HUES6 (cell line): ENCODE measurements around the gene DNAJC6.
A peak's percentile ranks its signal among the peaks of the same experiment; 100 is the strongest.
"Not testable (repeated sequence)": the region's sequence is repeated elsewhere in the genome, so short reads cannot be mapped to it uniquely, and the experiment has no call there.

Source experiments
- H3K27ac ChIP-seq: 2 replicates; pipeline ENCODE4 v1.7.0; 2013; ENCODE audit warnings: low read depth, mild to moderate bottlenecking, low read length, inconsistent platforms
- H3K27me3 ChIP-seq: 2 replicates; pipeline ENCODE4 v1.6.1; 2013; ENCODE audit warnings: low read length; ENCODE audit not compliant: control insufficient read depth, insufficient read depth
- H3K36me3 ChIP-seq: 2 replicates; pipeline ENCODE4 v1.6.1; 2013; ENCODE audit warnings: low read length; ENCODE audit not compliant: control insufficient read depth, insufficient read depth
- H3K4me1 ChIP-seq: 2 replicates; pipeline ENCODE4 v1.6.1; 2013; ENCODE audit warnings: low read length; ENCODE audit not compliant: control insufficient read depth, insufficient read depth
- H3K4me3 ChIP-seq: 2 replicates; pipeline ENCODE4 v1.5.1; 2013; ENCODE audit warnings: low read depth, low read length
- H3K9ac ChIP-seq: one replicate; pipeline ENCODE4 v1.6.1; 2013; ENCODE audit warnings: mild to moderate bottlenecking, low read length
- H3K9me3 ChIP-seq: 2 replicates; pipeline ENCODE4 v1.6.1; 2013; ENCODE audit warnings: low read depth, low read length; ENCODE audit not compliant: control insufficient read depth, insufficient read depth

DNAJC6 gene

GRCh38 chr1:65269612-65270011 lies 39.7 kb upstream of the DNAJC6 start:
- Histone ChIP-seq H3K9ac (no peak overlapping the region), H3K9me3 (no peaks in the 10 kb centered on the region), H3K4me1 (peaks cover 9% of the 10 kb centered on the region), H3K36me3 (no peaks in the 10 kb centered on the region), H3K27ac (no peak overlapping the region), H3K27me3 (peaks cover 7% of the 10 kb centered on the region), H3K4me3 (no peak overlapping the region)

GRCh38 chr1:65276197-65276939 lies 33.0 kb upstream of the DNAJC6 start:
- peaks cover 6% of the 10 kb centered on the region; the same call in 1 of the 2 replicates for H3K27me3 ChIP-seq
- H3K4me3 ChIP-seq, result no peak overlapping the region
- H3K9ac ChIP-seq, result no peak overlapping the region
- no peaks in the 10 kb centered on the region for H3K36me3 ChIP-seq
- H3K4me1 ChIP-seq, result peaks cover 32% of the 10 kb centered on the region
- no peaks in the 10 kb centered on the region for H3K9me3 ChIP-seq
- H3K27ac ChIP-seq, result no peak overlapping the region

GRCh38 chr1:65277605-65278347 lies 31.6 kb upstream of the DNAJC6 start:
- peaks cover 32% of the 10 kb centered on the region for H3K4me1 ChIP-seq
- peaks cover 6% of the 10 kb centered on the region; the same call in 1 of the 2 replicates for H3K27me3 ChIP-seq
- no peak overlapping the region for H3K27ac ChIP-seq
- H3K4me3 ChIP-seq, result peak overlapping the region; percentile 47; the same call in 1 of the 2 replicates
- H3K9me3 ChIP-seq, result no peaks in the 10 kb centered on the region
- H3K36me3 ChIP-seq, result no peaks in the 10 kb centered on the region
- no peak overlapping the region for H3K9ac ChIP-seq

- H3K4me3 ChIP-seq, result peak overlapping the region; percentile 47
- H3K9ac ChIP-seq, result peak overlapping the region; percentile 21
- H3K36me3 ChIP-seq, result no peaks in the 10 kb centered on the region
- H3K4me1 ChIP-seq, result peaks cover 32% of the 10 kb centered on the region
- peaks cover 6% of the 10 kb centered on the region; the same call in 1 of the 2 replicates for H3K27me3 ChIP-seq
- no peak overlapping the region for H3K27ac ChIP-seq
- H3K9me3 ChIP-seq, result no peaks in the 10 kb centered on the region
Measured at GRCh38 chr1:65278376-65279069, 30.8 kb upstream of the DNAJC6 start.

GRCh38 chr1:65279070-65279779 lies 30.1 kb upstream of the DNAJC6 start:
- Histone ChIP-seq H3K9ac (peak overlapping the region; percentile 21), H3K4me1 (peaks cover 32% of the 10 kb centered on the region), H3K36me3 (no peaks in the 10 kb centered on the region), H3K27ac (no peak overlapping the region), H3K9me3 (no peaks in the 10 kb centered on the region), H3K27me3 (peaks cover 6% of the 10 kb centered on the region; the same call in 1 of the 2 replicates), H3K4me3 (peak overlapping the region; percentile 47)

GRCh38 chr1:65281846-65282245 lies 27.5 kb upstream of the DNAJC6 start:
- Histone ChIP-seq H3K36me3 (no peaks in the 10 kb centered on the region), H3K9ac (no peak overlapping the region), H3K4me3 (no peak overlapping the region), H3K27me3 (peaks cover 6% of the 10 kb centered on the region; the same call in 1 of the 2 replicates), H3K9me3 (no peaks in the 10 kb centered on the region), H3K4me1 (peaks cover 27% of the 10 kb centered on the region), H3K27ac (no peak overlapping the region)

- no peaks in the 10 kb centered on the region for H3K9me3 ChIP-seq
- peaks cover 5% of the 10 kb centered on the region for H3K4me1 ChIP-seq
- H3K27me3 ChIP-seq, result no peaks in the 10 kb centered on the region
- no peaks in the 10 kb centered on the region for H3K36me3 ChIP-seq
- no peak overlapping the region for H3K9ac ChIP-seq
- H3K4me3 ChIP-seq, result no peak overlapping the region
- H3K27ac ChIP-seq, result no peak overlapping the region
Measured at GRCh38 chr1:65284229-65284628, 25.1 kb upstream of the DNAJC6 start.

GRCh38 chr1:65289449-65289848 lies 19.9 kb upstream of the DNAJC6 start:
- Histone ChIP-seq H3K9ac (no peak overlapping the region), H3K4me1 (no peaks in the 10 kb centered on the region), H3K27ac (no peak overlapping the region), H3K4me3 (no peak overlapping the region), H3K36me3 (no peaks in the 10 kb centered on the region), H3K27me3 (no peaks in the 10 kb centered on the region), H3K9me3 (no peaks in the 10 kb centered on the region)

GRCh38 chr1:65291818-65292217 lies 17.5 kb upstream of the DNAJC6 start:
- not testable (repeated sequence) for H3K4me1 ChIP-seq, H3K9me3 ChIP-seq, H3K27ac ChIP-seq, H3K9ac ChIP-seq, H3K27me3 ChIP-seq, H3K36me3 ChIP-seq, H3K4me3 ChIP-seq

GRCh38 chr1:65292861-65293593 lies 16.3 kb upstream of the DNAJC6 start:
- no peak overlapping the region for H3K27ac ChIP-seq
- no peaks in the 10 kb centered on the region for H3K9me3 ChIP-seq
- H3K9ac ChIP-seq, result no peak overlapping the region
- no peaks in the 10 kb centered on the region for H3K27me3 ChIP-seq
- no peak overlapping the region for H3K4me3 ChIP-seq
- no peaks in the 10 kb centered on the region; the same call in 1 of the 2 replicates for H3K4me1 ChIP-seq
- H3K36me3 ChIP-seq, result no peaks in the 10 kb centered on the region
